Measurements from ENCODE around the gene PROM1. TPM values are rescaled to one million over a fixed set of nuclear protein-coding genes. Genes with fewer than 3 reads are reported as not detected.

Gene PROM1
- total and polyA plus RNA-seq, 9 of the 15 experiments (the other 6 are each of a cell fraction or from before 2014, with no cell fraction given) = 0.05 TPM; not detected in 8

GRCh38 chr4:15976456-15977447, 107.1 kb downstream of the PROM1 start:
- CTCF ChIA-PET (ENCODE audit: low intra/inter-chr PET ratio) = no interaction called here
- FAIRE-seq = no peak

More at GRCh38 chr4:15976456-15977447, 107.1 kb downstream of the PROM1 start:
- no peaks in the 10 kb centered on the region for H3K79me2 ChIP-seq (ENCODE audit: control insufficient read depth, insufficient read depth, low read length)
- no peak overlapping the region for H2AFZ ChIP-seq (ENCODE audit: low read depth, low read length)
- no peak overlapping the region for H3K4me2 ChIP-seq (ENCODE audit: insufficient read depth, low read length)
- WGBS (ENCODE audit: insufficient coverage, low coverage, missing lambda C conversion rate) = 0% methylated on average over 7 of the region's 7 CpGs
- intact Hi-C loops (cut with micrococcal nuclease) = no loop called here
- H3K9ac ChIP-seq (ENCODE audit: insufficient read depth in 1 of 2, low read depth in 2 of 2, low read length in 2 of 2) = no peak overlapping the region
- no peaks in the 10 kb centered on the region for H3K9me3 ChIP-seq (replicated peaks; ENCODE audit: control insufficient read depth, insufficient read depth, low read depth, low read length)
- H3K9me1 ChIP-seq (ENCODE audit: control insufficient read depth, insufficient read depth, low read length) = no peaks in the 10 kb centered on the region
- H3K27ac ChIP-seq (ENCODE audit: extremely low read depth, low read depth, low read length) = no peak overlapping the region
- no TSS peak for BruUV-seq (replicated peaks)
- POLR2A ChIA-PET = no interaction called here
- in situ Hi-C loops (cut with MboI) = no loop called here
- no peaks in the 10 kb centered on the region for H4K20me1 ChIP-seq (replicated peaks; ENCODE audit: control insufficient read depth, insufficient read depth, low read length)
- TF ChIP-seq MLX (CRISPR knock-in tag; conservative IDR thresholded peaks at IDR 0.05) = no peak
- TF ChIP-seq NEUROD1 (IDR thresholded peaks at IDR 0.05; ENCODE audit: borderline replicate concordance, low read depth, low read length, partially characterized antibody) = no peak
- TF ChIP-seq PML (IDR thresholded peaks at IDR 0.05; ENCODE audit: low read length) = no peak
- TF ChIP-seq PHB (CRISPR knock-in tag; IDR thresholded peaks at IDR 0.05) = no peak
- no peak for TF ChIP-seq ZNF431 (CRISPR knock-in tag; IDR thresholded peaks at IDR 0.05)
- TF ChIP-seq ERF (CRISPR knock-in tag; IDR thresholded peaks at IDR 0.05) = no peak
- TF ChIP-seq BHLHE40 (IDR thresholded peaks at IDR 0.05; ENCODE audit: low read length) = no peak
- no peaks in the 10 kb centered on the region for H3K4me1 ChIP-seq (replicated peaks in 1 of 2; ENCODE audit: control insufficient read depth in 2 of 2, insufficient read depth in 2 of 2, low read length in 2 of 2)
- H3K4me3 ChIP-seq = no peak overlapping the region
- H3K27me3 ChIP-seq (ENCODE audit: control insufficient read depth in 2 of 2, insufficient read depth in 2 of 2, low read length in 2 of 2) = peaks cover 0 to 34% of the 10 kb centered on the region in 2 experiments; a peak in 2 of 5 replicates
- H3K36me3 ChIP-seq (ENCODE audit: control insufficient read depth, insufficient read depth, low read length) = no peaks in the 10 kb centered on the region
- ATAC-seq (peak; percentile 65), DNase-seq (ENCODE audit: extremely low read depth in 1 of 4, low spot score in 3 of 4) (no peak)

Data from K562 (cell line).